Measurements from ENCODE around the gene SKAP1.
"Not testable (repeated sequence)": the region's sequence is repeated elsewhere in the genome, so short reads cannot be mapped to it uniquely, and the experiment has no call there.

SKAP1 gene

GRCh38 chr17:48410821-48411220 is 19.2 kb downstream of the SKAP1 start:
- DNase-seq = not testable (repeated sequence)

GRCh38 chr17:48409607-48410006 is 20.4 kb downstream of the SKAP1 start:
- no peak for DNase-seq

DNA sequence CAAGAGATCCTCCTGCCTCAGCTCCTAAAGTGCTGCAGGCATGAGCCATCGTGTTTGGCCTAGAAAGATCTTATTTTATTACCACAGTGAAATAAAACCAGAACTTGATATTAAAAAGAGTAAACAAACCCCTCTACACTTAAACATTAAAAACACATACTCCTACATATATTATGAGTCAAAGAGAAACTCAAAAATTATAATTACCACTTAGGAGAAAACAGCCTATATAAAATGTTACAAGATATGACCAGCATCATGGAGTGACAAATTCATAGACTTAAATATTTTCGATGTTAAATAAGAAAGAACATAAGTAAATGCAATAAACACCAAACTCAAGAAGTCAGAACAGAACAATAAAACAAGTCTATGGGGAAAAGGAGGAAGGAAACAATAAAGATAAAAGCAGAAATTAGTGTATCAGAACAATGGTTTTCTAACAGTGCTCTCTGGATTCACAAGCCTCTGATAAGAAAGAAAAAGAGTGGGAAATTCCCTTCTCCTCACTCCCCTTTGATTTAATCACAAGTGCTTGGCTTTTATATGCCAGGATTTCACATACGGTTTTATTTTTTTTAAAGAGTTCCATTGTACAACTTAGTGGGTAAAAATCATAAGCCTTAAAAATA is 23.0 kb downstream of the SKAP1 start:
- no peak for DNase-seq

- DNase-seq = no peak
These were observed 35.2 kb downstream of the SKAP1 start for GRCh38 chr17:48394821-48395220.

- DNase-seq = no peak
These were observed 36.7 kb downstream of the SKAP1 start for GRCh38 chr17:48393283-48393682.

DNA sequence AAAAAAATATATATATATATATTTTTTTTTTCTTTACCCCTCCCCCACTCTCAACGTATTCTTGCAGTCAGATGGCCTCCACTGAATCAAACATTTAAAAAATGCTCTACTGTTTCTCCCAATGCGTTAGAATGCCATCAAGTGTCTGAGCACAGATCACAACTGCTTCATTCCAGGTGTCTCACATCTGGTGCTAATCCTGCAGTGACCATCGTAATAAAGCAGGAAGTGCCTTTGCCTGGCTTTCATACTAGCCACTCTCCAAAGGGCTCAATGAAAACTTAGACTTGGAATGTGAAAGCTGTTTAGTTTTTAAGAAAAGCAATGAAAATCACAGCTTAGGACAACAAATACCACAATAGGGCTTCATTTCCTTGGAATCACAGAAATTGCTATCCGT is 37.2 kb downstream of the SKAP1 start:
- DNase-seq = no peak

- no peak for DNase-seq
These were observed 38.6 kb downstream of the SKAP1 start for GRCh38 chr17:48391444-48391843.

DNA sequence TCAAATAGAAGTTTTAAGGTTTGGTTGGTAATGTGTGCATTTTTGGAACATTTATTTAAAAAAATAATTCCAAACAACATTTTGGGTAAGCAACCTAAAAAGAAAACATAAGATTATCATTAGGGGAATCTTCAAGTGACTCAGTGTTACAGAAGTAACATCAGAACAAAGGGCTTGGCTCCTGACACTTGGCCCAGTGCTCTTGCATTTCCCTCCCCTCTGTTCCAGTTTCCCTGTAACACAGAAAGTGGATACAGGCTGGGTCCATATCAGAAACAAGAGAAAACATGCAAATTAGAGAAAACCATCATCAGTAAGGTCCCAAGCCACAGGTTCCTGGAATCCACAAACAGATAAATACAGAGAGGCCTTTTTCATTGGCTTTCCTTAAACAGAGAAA is 40.1 kb downstream of the SKAP1 start:
- DNase-seq = no peak

GRCh38 chr17:48388955-48389743 is 40.9 kb downstream of the SKAP1 start:
- DNase-seq = no peak

DNA sequence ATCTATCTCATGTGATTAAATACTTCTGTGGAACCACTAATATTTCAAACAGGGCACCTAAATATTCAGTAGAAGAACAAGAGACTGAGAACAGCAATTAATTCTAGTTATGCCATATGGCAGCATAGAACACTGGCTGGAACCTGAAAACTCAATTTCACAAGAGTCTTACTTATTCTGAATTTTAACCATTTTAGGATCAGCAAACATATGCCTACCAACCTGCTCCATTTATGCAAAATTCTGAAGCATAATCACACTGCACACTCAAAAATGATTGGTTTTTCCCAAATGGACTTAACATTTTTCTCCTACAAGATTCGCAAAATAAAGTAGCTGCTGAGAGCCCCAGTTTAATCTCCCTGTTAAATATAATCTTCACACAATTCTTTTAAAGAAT is 43.2 kb downstream of the SKAP1 start:
- DNase-seq = no peak

GRCh38 chr17:48385319-48385718 is 44.7 kb downstream of the SKAP1 start:
- no peak for DNase-seq

DNA sequence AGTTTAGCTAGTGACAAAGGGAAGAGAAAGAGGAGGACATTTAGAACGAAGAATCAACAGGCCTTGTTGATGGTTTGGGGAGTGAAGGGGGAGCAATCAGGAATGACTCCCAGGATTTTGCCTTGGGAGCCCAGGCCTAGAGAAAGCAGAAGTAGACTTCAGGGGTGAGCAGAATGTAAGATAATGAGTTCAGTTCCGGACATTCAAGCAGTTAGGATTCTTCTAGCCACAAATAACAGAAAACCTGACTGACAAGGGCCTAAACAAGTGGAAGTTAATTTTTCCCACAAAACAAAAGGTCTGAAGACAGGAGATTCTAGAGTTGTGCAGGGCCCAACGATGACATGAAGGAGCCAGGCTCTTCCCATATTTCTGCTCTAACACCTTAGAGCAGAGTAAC is 45.9 kb downstream of the SKAP1 start:
- no peak for DNase-seq

- no peak for DNase-seq
These were observed 47.0 kb downstream of the SKAP1 start for GRCh38 chr17:48382989-48383388.

GRCh38 chr17:48378708-48379392 is 51.2 kb downstream of the SKAP1 start:
- no peak for DNase-seq

GRCh38 chr17:48378238-48378637 is 51.8 kb downstream of the SKAP1 start:
- DNase-seq = no peak

DNA sequence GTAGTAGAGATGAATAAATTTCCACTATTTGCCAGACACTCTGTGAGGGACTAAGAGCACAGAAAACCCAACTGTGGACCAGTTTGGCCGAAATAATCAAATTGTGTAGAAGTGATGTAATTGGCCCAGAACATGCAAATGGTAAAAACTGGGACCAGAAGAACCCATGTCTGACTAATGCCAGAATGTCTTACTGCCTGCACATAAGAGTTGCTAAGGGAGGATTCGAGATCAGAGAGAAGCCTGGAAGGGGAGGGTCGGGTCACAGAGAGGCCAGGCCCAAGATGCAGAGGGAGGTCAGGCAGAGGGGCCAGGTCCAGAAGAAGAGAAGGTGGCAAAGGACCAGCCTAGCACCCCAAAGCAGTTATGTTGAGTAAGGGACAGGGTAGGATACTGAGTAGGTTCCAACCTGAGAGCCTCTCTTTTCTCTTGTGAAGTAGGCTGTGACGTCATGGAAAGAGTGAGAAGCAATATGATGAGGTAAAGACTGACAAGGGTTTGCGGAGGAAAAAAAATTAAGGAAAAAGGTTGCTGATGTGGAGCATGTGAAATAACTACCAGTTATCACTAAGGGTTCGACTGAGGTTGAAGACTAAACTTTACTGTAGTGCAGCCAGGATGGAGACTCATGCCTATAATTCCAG is 53.2 kb downstream of the SKAP1 start:
- no peak for DNase-seq

DNA sequence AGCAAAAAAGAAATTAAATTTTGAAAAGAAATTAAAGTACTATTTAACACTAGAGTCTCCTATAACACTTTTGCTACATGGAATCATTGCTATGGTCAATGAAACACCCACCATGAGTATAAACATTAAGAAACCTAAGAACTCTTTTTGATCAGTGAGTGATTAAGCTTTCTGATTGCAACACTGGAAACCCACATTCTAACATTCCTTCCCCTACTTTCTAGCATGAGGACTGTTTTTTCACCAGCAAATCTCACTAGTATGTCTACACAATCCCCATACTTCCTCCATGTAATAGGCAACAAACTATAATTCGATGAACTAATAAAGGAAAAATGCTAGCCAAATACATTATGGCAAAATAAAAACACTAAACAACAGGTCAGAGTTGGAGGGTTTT is 54.7 kb downstream of the SKAP1 start:
- no peak for DNase-seq

GRCh38 chr17:48374650-48375230 is 55.3 kb downstream of the SKAP1 start:
- no peak for DNase-seq

GRCh38 chr17:48373883-48374282 is 56.1 kb downstream of the SKAP1 start:
- DNase-seq = no peak

GRCh38 chr17:48373130-48373830 is 56.7 kb downstream of the SKAP1 start:
- DNase-seq = no peak

GRCh38 chr17:48368967-48369366 is 61.0 kb downstream of the SKAP1 start:
- DNase-seq = not testable (repeated sequence)

- DNase-seq = no peak
These were observed 61.6 kb downstream of the SKAP1 start for GRCh38 chr17:48368352-48368908.
